ENCODE measurements around the gene GDF11.

- TF ChIP-seq CTCF (IDR thresholded peaks at IDR 0.05; ENCODE audit: low read depth, low read length, poor library complexity, severe bottlenecking) (no peak), EZH2phosphoT487 (IDR thresholded peaks at IDR 0.05; ENCODE audit: borderline replicate concordance, low read length) (no peak)
Measured at GRCh38 chr12:55721601-55722213, 21.2 kb upstream of the GDF11 start.

Measured in DOHH2 (cell line).